ENCODE data around the gene SEMA3F.
A peak's percentile ranks its signal among the peaks of the same experiment; 100 is the strongest.

SEMA3F gene
- total RNA-seq, result 0 to 0.17 (median 0.04) reads per million in 18 experiments

DNA sequence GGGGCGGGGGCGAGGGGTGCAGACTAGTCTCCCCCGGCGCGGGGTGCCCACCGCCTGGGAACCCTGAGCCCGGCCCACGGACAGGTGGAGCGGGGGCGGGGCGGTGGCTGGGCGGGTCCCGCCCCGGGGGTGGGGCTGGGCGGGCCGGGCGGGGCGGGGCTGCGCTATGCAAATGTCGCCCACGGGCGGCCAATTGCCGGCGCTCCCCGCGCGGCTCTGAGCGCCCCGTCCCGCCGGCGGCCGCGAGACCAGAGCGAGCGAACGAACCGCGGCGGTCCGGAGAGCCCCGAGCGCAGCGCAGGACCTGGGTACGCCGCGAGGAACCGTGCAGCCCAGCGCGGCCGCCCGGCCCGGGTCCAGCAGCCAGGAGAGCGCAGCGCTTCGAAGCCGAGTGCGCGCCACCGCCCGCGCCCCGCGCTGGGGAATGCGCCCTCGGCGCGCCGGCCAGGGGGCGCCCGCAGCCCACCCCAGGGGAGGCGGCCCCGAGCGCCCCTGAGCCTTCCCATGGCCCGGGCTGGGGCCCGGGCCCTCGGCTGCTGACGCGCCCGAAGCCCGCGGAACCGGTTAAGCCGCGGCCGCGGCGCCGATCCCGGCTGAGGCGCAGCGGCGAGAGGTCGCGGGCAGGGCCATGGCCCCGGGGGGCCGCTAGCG is at the start of gene SEMA3F:
Gene SEMA3F (plus strand): TSS at position 485 of the 651 bp plus-strand sequence. CDS start 4,299 bp downstream, outside the sequence.
- peak; percentile 52 to 72 for DNase-seq

GRCh38 chr3:50111757-50112156 is 43.4 kb upstream of the SEMA3F start:
- no peak for DNase-seq

DNA sequence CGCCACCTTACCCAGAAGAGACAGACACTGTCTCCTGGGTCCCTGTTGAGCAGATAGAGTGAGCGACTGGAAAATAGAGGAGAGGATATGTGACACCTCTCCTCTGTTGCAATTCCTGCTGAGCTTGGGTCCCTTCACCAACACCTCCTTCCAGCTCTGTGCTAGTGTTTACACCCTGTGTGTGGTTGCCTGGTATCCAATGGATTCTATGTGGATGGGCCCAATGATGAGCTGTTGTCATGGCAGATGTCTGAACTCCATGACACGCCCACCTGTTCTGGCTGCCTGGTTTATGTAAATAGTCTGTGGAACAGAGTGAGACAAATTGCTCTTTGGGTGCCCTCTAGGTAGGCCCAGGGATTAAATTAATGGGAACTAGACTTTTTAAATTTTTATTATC is 42.7 kb upstream of the SEMA3F start:
- DNase-seq, result no peak

- DNase-seq, result no peak
Observed at GRCh38 chr3:50117120-50117519, 38.0 kb upstream of the SEMA3F start.

DNA sequence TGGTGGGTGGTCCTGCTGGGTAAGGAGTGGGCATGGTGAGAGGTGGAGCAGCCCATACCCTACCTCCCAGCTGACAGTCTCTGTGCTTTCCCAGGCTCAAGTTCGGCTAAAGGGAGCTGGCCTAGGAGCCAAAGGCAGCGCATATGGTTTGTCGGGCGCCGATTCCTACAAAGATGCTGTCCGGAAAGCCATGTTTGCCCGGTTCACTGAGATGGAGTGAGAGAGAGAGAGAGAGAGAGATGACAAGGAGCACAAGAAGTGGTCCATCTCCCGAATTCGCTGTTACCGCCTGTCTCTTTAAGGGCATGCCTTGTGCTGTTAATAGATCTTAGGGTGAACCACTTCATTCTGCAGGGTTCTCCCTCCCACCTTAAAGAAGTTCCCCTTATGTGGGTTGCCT is 36.9 kb upstream of the SEMA3F start:
- DNase-seq, result peak; percentile 8 to 50

DNA sequence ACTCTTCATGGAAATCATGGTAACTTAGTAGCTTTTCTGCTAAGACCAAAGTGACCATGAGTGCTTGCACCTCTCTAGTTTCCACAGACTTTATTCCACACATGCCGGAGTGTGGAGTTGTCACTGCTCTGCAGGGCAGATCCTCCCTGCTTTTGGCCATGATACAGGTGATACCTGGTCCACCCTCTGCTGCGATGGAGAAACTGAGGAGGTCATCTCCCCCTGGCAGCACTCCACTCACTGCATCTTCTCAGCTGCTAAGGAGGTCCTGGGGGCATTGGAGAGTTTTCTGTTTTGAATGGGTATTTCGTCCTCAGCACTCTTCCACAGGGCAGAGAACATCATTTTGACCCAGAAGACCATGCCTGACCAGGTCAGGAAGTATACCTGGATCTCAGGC is 35.3 kb upstream of the SEMA3F start:
- no peak for DNase-seq

- no peak for DNase-seq
Observed at GRCh38 chr3:50120364-50121071, 34.6 kb upstream of the SEMA3F start.

GRCh38 chr3:50121072-50122032 is 33.8 kb upstream of the SEMA3F start:
- DNase-seq, result peak; percentile 64 to 68

DNA sequence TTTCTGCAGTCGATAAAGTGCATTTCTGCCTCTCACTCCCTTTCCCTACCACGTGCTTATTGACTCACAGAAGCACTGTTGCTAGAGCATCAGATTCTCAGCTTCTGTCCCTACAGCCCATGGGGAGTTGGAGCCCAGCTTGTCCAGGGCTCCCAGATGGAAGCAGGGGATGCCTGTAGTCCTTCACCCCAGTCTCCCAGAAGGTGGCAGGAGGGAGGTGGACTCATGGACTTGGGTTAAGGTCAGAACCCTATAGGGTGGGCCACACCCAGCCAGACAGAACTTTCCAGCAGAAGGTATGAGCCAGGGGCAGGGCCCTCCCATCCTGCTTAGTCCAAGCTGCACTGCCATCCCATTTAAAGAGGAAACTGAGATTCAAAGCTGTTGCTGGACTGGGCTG is 33.1 kb upstream of the SEMA3F start:
- DNase-seq, result no peak

GRCh38 chr3:50122661-50123391 is 32.3 kb upstream of the SEMA3F start:
- peak in 1 of 2 donors; percentile 9 for DNase-seq

- DNase-seq, result no peak
Observed at GRCh38 chr3:50123394-50124051, 31.6 kb upstream of the SEMA3F start.

- no peak for DNase-seq
Observed at GRCh38 chr3:50124052-50124799, 30.9 kb upstream of the SEMA3F start.

DNA sequence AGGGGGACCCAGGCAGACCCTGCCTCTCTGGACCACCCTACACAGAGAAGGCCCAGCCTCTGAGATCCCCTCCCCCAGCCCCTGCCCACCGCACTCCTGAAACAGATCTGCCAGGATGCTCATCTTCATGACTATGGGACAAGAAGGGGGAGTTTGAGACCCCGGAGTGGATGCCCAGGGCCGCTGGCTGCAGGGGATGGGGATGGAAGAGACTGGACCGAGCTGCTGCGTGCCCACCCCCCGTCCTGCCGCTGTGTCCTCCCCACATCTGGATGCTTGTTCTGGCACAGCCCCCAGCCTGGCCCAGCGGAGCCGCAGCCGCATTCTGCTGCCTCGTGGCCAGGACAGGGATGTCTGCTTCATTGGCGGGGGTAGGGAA is 30.3 kb upstream of the SEMA3F start:
- DNase-seq, result no peak

DNA sequence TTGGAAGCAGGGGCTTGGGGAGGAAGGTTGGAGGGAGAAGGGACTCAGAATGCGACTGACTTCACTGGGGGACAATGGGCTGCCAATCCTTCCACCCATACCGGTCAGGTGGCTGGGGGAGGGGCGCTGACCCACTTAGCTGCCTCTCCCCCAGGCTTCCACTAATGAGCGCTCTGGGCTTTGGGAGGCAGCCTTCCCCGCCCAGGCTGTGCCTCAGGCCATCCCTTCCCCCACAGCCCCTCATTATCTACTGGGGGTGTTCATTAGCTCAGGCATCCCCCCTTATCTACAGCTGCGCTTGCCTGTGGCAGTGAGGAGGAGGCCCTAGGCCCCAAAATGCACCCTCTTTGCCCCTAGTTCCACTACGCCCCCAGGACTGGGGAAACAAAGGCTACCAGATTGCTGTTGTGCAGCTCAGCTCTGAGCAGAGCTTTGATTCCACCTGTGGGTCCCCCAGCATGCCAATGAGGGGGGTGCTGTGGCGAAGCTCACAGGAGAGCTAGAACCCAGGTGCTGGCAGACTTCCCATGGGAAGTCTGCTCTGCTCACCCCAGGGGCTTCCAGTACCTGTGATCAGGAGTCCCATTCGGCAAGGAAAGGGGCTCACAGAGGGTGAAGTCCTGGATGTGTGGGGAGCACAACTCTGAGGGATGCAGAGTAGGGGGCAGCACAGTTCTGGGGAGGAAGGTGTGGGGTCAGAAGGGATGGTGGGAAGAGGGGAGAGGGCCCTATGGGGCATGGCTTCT is 29.4 kb upstream of the SEMA3F start:
- no peak for DNase-seq

GRCh38 chr3:50126287-50127211 is 28.6 kb upstream of the SEMA3F start:
- DNase-seq, result no peak

DNA sequence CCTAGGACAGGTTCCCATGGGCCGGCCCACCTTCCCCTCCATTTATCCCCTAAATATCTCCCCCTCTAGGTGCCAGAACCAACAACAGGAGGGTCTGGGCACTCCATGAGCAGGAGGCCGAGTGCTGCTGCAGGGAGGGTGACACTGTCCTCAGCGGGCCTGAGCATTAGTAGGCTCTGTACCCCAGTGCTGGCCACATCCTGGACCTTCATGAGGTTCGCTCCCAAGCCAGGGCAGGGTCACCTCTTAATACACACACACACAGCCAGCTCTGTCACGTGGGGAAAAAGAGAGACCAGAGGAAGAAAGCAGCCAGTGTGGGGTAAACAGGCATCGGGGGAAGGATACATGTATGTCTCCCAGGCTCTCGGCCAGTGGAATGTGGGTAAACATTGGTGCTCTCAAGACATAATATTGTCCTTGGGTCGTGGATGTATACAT is 27.9 kb upstream of the SEMA3F start:
- no peak for DNase-seq

- DNase-seq, result no peak
Observed at GRCh38 chr3:50128001-50128400, 27.1 kb upstream of the SEMA3F start.

DNA sequence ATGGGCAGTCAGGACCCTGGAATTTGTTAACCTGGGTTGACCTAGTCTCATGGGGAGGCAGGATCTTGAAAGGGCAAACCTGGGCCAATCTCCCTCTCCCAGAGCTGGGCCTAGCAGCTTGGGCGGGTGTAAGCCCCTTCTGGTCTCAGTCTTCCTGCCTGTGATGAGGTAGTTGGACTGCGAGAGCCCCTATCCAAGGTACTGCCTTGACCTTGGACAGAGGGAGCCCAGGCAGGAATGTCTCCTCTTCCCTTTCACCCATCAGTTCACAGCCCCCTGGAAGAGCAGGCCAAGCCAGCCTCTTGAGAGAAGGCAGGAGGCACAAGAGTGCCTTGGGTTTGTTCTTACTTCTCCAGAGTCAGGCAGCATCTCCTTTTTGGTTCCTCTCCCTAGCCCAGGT is 24.7 kb upstream of the SEMA3F start:
- no peak for DNase-seq

All from inflammatory macrophage (primary cell).